Thyroid gland (tissue), 4 donors: ENCODE results near the gene ZNF420.

Experiments used
- CTCF ChIP-seq, 6 experiments: fragments of 200-600 bp in 3 of 6; fragments of 450-650 bp in 3 of 6; sonication (generic) in 3 of 6; IDR thresholded peaks; one replicate each; pipeline ENCODE4 v1.5.1; 2016 to 2019; ENCODE audit warnings: antibody characterized with exemption in 6 of 6, mild to moderate bottlenecking in 2 of 6, inconsistent platforms in 1 of 6, moderate library complexity in 1 of 6
- POLR2A ChIP-seq, 2 donors: fragments of 450-650 bp; IDR thresholded peaks; one replicate each; pipeline ENCODE4 v1.6.1; 2017; ENCODE audit warnings: antibody characterized with exemption in 2 of 2, mild to moderate bottlenecking in 2 of 2, moderate library complexity in 1 of 2

GRCh38 chr19:37098570-37098969 lies 20.3 kb downstream of the ZNF420 start:
- no peak for TF ChIP-seq CTCF (IDR thresholded peaks at IDR 0.05)
- no peak for TF ChIP-seq POLR2A (IDR thresholded peaks at IDR 0.05)
